Measurements from ENCODE around the gene YBX1. TPM values are rescaled to one million over a fixed set of nuclear protein-coding genes. Genes with fewer than 3 reads are reported as not detected.
"Not testable (repeated sequence)": the region's sequence is repeated elsewhere in the genome, so short reads cannot be mapped to it uniquely, and the experiment has no call there.

YBX1 gene
- total RNA-seq, 2 donors from 2014 or later: 801 to 826 TPM

- DNase-seq (ENCODE audit: low spot score): no peak
- Histone ChIP-seq H3K4me1 (no peaks in the 10 kb centered on the region), H3K9me3 (peaks cover 0 to 6% of the 10 kb centered on the region in 2 donors), H3K27me3 (no peaks in the 10 kb centered on the region), H3K36me3 (peaks cover 68% of the 10 kb centered on the region), H3K4me3 (no peak overlapping the region), H3K27ac (no peak overlapping the region)
- no peak for TF ChIP-seq CTCF (IDR thresholded peaks at IDR 0.05)
These were observed 21.8 kb downstream of the YBX1 start for GRCh38 chr1:42703888-42704464.

DNA sequence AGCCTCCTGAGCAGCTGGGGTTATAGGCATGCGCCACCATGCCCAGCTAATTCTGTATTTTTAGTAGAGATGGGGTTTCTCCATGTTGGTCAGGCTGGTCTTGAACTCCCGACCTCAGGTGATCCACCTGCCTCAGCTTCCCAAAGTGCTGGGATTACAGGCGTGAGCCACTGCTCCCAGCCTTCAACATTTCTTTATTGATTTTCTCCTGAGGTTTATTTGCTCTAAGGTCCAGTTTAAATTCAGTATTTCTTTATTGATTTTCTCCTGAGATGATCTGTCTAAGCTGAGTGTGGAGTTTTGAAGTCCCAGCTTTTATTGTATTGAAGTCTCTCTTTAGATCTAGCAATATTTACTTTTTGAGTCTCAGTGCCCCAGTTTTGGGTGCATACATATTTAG lies 30.6 kb downstream of the YBX1 start:
- not testable (repeated sequence) for H3K27ac ChIP-seq; H3K4me1 ChIP-seq; DNase-seq (ENCODE audit: low spot score); H3K4me3 ChIP-seq; H3K27me3 ChIP-seq
- peaks cover 39% of the 10 kb centered on the region for H3K36me3 ChIP-seq
- peaks cover 4 to 16% of the 10 kb centered on the region in 2 donors for H3K9me3 ChIP-seq

GRCh38 chr1:42713293-42713692 lies 31.1 kb downstream of the YBX1 start:
- Histone ChIP-seq H3K4me1 (no peaks in the 10 kb centered on the region), H3K27ac (no peak overlapping the region), H3K36me3 (peaks cover 39% of the 10 kb centered on the region), H3K27me3 (no peaks in the 10 kb centered on the region), H3K9me3 (peaks cover 4 to 16% of the 10 kb centered on the region in 2 donors), H3K4me3 (no peak overlapping the region)
- DNase-seq (ENCODE audit: low spot score): no peak
- no peak for TF ChIP-seq CTCF (IDR thresholded peaks at IDR 0.05)

GRCh38 chr1:42714441-42714840 lies 32.2 kb downstream of the YBX1 start:
- Histone ChIP-seq H3K36me3 (peaks cover 39% of the 10 kb centered on the region), H3K9me3 (peaks cover 4 to 16% of the 10 kb centered on the region in 2 donors)
- H3K27ac ChIP-seq; DNase-seq (ENCODE audit: low spot score); H3K27me3 ChIP-seq; H3K4me3 ChIP-seq; H3K4me1 ChIP-seq: not testable (repeated sequence)

- Histone ChIP-seq H3K4me3 (no peak overlapping the region), H3K9me3 (no peaks in the 10 kb centered on the region), H3K36me3 (peaks cover 2% of the 10 kb centered on the region), H3K4me1 (no peaks in the 10 kb centered on the region), H3K27ac (no peak overlapping the region), H3K27me3 (no peaks in the 10 kb centered on the region)
- DNase-seq (ENCODE audit: low spot score): no peak
- no peak for TF ChIP-seq CTCF (IDR thresholded peaks at IDR 0.05)
These were observed 38.6 kb downstream of the YBX1 start for GRCh38 chr1:42720868-42721267.

DNA sequence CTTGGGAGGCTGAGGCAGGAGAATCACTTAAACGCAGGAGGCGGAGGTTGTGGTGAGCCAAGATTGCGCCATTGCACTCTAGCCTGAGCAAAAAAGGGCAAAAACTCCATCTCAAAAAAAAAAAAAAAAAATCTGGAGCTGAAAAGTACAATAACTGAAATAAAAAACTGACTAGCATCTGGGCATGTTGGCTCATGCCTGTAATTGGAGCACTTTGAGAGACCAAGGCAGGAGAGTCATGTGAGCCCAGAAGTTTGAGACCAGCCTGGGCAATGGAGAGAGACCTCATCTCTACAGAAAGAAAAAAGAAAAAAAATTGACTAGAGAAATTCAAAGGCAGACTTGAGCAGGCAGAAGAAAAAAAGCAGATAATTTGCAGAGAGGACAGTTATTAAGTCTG lies 39.7 kb downstream of the YBX1 start:
- no peaks in the 10 kb centered on the region for H3K4me1 ChIP-seq
- no peak overlapping the region for H3K4me3 ChIP-seq
- no peak for TF ChIP-seq CTCF (IDR thresholded peaks at IDR 0.05)
- H3K27me3 ChIP-seq: no peaks in the 10 kb centered on the region
- no peaks in the 10 kb centered on the region for H3K36me3 ChIP-seq
- no peaks in the 10 kb centered on the region for H3K9me3 ChIP-seq
- DNase-seq (ENCODE audit: low spot score): no peak
- H3K27ac ChIP-seq: no peak overlapping the region

GRCh38 chr1:42722403-42722802 lies 40.2 kb downstream of the YBX1 start:
- not testable (repeated sequence) for H3K36me3 ChIP-seq; H3K4me3 ChIP-seq; H3K27ac ChIP-seq; DNase-seq (ENCODE audit: low spot score); H3K27me3 ChIP-seq; H3K9me3 ChIP-seq; H3K4me1 ChIP-seq

Data from right atrium auricular region (tissue), 2 donors.